Measurements from ENCODE around the gene KCNJ10.
A peak's percentile ranks its signal among the peaks of the same experiment; 100 is the strongest.

DNA sequence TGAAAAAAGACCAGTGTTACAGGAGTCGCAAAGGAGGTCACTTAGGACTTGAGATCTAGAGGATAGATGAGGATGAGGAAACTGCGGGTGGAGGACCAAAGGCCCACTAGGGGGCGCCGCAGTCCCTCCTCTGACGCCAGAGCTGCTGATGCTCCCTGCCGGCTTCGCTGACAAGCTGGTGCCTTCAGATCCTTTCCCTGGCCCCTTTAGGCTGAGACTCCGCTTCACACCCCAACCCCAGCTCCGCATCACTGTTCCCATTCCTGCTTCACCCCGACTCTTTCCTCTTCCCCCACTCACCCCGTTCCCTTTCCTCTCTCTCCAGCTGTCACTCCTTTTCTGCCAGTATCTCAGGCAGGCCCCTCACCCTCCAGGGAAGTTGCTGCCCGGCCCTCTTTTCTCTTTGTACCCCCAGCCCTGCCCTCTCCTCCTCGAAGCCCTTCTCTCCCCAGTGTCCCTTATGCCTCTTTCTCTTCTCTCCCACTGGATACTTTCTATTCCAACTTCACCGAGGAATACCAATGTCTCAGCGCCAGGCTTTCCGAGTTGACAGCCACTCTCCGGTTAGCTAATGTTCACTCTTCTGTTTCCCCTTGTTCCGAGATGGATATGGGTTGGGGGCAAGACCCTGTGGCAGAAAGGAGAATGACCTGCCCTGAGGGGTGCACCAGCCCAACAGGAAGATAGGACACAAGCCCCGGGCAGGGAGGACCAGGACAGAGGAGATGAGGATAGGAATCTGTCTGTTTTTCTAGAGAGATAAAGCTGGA lies 15.9 kb upstream of the KCNJ10 start:
- TF ChIP-seq CTCF (IDR thresholded peaks at IDR 0.05; ENCODE audit: low read depth, low read length, poor library complexity, severe bottlenecking) (peak; percentile 79), EZH2phosphoT487 (IDR thresholded peaks at IDR 0.05; ENCODE audit: borderline replicate concordance, low read length) (no peak)
